Glomerular endothelial cell (primary cell): ENCODE measurements around the gene TGOLN2. TPM values are rescaled to one million over a fixed set of nuclear protein-coding genes. Genes with fewer than 3 reads are reported as not detected.

Source experiments
- DNase-seq: peaks from one replicate; pipeline ENCODE4 v3.0.0-alpha.2; 2011; ENCODE audit warnings: low read depth, low spot score; ENCODE audit errors: extremely low read depth
- total RNA-seq: library from RNA; depleted of rRNA; stranded (reverse); fragments of >200 nt; gene quantifications from 2 replicates; pipeline ENCODE4 v1.2.3, GENCODE V29; 2015

The TGOLN2 gene
- total RNA-seq, 1 donor from 2014 or later: 231 TPM

GRCh38 chr2:85309699-85310321 is 18.0 kb downstream of the TGOLN2 start:
- no peak for DNase-seq

GRCh38 chr2:85308896-85309555 is 18.8 kb downstream of the TGOLN2 start:
- DNase-seq: no peak

- no peak for DNase-seq
These were observed 19.6 kb downstream of the TGOLN2 start for GRCh38 chr2:85308201-85308600.

- DNase-seq: no peak
These were observed 20.3 kb downstream of the TGOLN2 start for GRCh38 chr2:85307527-85307897.

GRCh38 chr2:85303780-85304531 is 23.8 kb downstream of the TGOLN2 start:
- no peak for DNase-seq

GRCh38 chr2:85302121-85302520 is 25.7 kb downstream of the TGOLN2 start:
- no peak for DNase-seq

- DNase-seq: no peak
These were observed 36.3 kb downstream of the TGOLN2 start for GRCh38 chr2:85291425-85292023.

- DNase-seq: no peak
These were observed 39.5 kb downstream of the TGOLN2 start for GRCh38 chr2:85288244-85288725.

- no peak for DNase-seq
These were observed 40.1 kb downstream of the TGOLN2 start for GRCh38 chr2:85287721-85288120.

GRCh38 chr2:85286918-85287317 is 40.9 kb downstream of the TGOLN2 start:
- DNase-seq: no peak

GRCh38 chr2:85283641-85284040 is 44.1 kb downstream of the TGOLN2 start:
- no peak for DNase-seq

- no peak for DNase-seq
These were observed 44.9 kb downstream of the TGOLN2 start for GRCh38 chr2:85282914-85283313.

GRCh38 chr2:85281553-85281952 is 46.2 kb downstream of the TGOLN2 start:
- no peak for DNase-seq

- no peak for DNase-seq
These were observed 49.4 kb downstream of the TGOLN2 start for GRCh38 chr2:85278361-85278760.

GRCh38 chr2:85277416-85278158 is 50.2 kb downstream of the TGOLN2 start:
- DNase-seq: no peak

- no peak for DNase-seq
These were observed 51.1 kb downstream of the TGOLN2 start for GRCh38 chr2:85276571-85277118.

GRCh38 chr2:85275984-85276540 is 51.7 kb downstream of the TGOLN2 start:
- DNase-seq: no peak

GRCh38 chr2:85273738-85274731 is 53.8 kb downstream of the TGOLN2 start:
- no peak for DNase-seq

- DNase-seq: no peak
These were observed 55.4 kb downstream of the TGOLN2 start for GRCh38 chr2:85272357-85272756.
